ENCODE results near the gene DENND5A.
"Not testable (repeated sequence)": the region's sequence is repeated elsewhere in the genome, so short reads cannot be mapped to it uniquely, and the experiment has no call there.

DENND5A gene

DNA sequence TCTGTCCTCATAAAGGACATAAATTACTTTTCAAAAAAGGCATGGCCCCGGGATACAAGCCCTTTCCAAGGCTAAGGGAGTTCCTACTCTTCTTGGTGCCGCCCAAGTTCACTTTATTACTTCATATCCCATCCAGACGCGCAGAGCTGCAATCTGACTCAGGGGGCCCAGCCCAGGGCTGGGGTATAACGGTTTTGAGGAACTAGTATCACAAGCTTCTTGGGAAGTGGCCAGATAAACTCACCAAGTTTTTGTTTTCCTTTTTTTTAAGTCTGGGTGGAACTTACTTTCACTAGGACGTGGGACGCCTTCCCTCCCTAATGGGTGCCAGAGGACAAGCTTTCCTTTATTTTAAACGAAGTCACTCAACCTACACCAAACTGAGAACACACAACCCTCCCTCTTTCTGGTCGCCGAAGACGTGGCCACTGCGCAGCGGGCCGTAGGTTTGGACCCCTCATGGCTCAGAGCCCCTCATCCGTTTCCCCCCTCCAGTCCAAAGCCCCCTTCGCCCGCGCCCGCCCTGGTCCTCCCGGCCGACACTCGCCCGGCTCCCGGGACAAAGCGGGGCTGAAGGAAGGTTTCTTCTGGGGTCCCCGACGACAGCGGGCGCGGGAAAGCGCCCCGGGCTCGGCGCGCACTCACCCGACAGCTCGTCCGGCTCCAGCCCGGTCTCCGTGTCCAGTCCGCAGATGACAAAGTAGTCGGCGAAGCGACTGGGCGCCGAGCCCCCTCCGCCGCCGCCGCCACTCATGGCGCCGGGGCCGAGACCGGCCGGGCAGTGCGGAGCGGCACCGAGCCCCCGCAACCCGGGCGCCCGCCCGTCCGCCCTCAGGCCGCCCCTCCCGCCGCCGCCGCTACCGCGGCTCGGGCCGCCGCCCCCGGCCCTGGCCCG is 587 bp downstream of the DENND5A start:
- DNase-seq, result peak; percentile 95 to 97

GRCh38 chr11:9263840-9264315 is 1.3 kb downstream of the DENND5A start:
- no peak for DNase-seq

- not testable (repeated sequence) for DNase-seq
These were observed 4.4 kb downstream of the DENND5A start for GRCh38 chr11:9260838-9261146.

- no peak for DNase-seq
These were observed 4.9 kb downstream of the DENND5A start for GRCh38 chr11:9259981-9260837.

- DNase-seq, result not testable (repeated sequence)
These were observed 6.9 kb downstream of the DENND5A start for GRCh38 chr11:9258279-9258678.

DNA sequence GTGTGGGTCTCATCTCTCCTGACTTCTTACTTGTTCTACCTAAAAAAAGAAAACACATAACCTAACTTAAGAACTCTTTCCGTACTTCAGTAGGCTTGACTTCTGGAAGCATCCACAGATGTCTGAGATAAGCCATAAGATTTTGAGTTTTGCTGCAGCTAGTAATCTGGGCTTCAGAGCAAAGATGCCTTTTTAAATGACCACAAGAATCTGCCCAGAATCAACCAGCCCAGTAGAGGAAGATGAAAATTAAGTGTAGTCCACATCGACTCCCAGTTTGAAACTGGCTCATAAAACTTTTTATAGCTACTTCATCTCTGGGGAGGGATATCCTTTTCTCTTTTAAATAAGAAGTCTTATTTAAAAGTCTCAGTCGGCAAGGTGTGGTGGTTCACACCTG is 10.7 kb downstream of the DENND5A start:
- no peak for DNase-seq

DNA sequence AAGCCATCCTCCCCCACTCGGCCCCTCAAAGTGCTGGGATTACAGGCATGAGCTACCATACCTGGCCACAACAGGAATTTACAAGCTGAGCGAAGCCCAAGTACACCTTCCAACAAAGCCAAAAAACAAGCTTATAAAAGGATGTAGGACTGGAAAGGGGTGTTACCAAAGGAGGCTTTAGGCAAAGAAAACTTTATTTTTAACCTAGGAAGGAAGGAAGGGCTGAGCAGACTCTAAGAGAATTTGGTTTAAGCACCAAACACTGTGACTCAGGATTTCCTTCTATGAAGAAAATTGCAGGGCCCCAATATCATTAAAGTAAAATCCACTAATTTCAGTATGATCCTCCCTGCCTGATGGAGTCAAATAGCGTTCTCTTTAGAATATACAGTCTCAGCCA is 12.1 kb downstream of the DENND5A start:
- DNase-seq, result peak; percentile 50 to 58

- DNase-seq, result no peak
These were observed 13.8 kb downstream of the DENND5A start for GRCh38 chr11:9251311-9251710.

- peak; percentile 55 to 78 for DNase-seq
These were observed 15.0 kb downstream of the DENND5A start for GRCh38 chr11:9250139-9250582.

GRCh38 chr11:9249252-9249651 is 15.9 kb downstream of the DENND5A start:
- no peak for DNase-seq

GRCh38 chr11:9247863-9248262 is 17.3 kb downstream of the DENND5A start:
- DNase-seq, result no peak

GRCh38 chr11:9236242-9236641 is 28.9 kb downstream of the DENND5A start:
- DNase-seq, result not testable (repeated sequence)

GRCh38 chr11:9232482-9232881 is 32.7 kb downstream of the DENND5A start:
- DNase-seq, result no peak

GRCh38 chr11:9231848-9232177 is 33.3 kb downstream of the DENND5A start:
- peak; percentile 54 to 67 for DNase-seq

DNA sequence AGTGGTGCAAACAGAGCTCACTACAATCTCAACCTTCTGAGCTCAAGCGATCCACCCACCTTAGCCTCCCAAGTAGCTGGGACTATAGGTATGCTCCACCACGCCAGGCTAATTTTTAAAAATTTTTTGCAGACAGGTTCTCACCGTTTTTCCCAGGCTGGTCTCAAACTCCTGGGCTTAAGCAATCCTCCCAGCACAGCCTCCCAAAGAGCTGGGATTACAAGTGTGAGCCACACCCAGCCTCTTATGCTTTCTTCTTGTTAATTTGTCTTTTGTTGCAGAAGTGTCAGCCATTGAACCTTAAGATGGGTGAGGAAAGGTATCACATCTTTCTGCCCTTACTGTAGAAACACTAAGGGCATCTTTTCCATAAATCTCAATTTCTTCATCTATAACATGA is 34.9 kb downstream of the DENND5A start:
- DNase-seq, result no peak

DNA sequence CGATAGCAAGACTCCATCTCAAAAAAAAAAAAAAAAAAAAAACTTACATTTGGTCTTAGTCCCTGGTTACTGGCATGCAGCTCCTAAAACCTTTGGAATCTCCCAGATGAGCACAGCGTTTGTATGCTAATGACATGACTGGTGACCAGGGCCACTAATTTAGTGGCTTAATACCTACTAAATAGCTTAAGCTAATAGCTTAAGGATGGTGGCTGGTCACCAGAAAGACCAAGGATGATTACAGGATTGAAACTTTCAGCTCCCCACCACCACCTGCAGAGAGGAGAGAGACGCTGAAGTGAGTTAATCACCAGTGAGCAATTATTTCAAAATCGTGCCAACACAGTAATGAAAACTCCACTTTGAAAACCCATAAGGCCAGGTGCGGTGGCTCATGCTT is 37.1 kb downstream of the DENND5A start:
- DNase-seq, result no peak

GRCh38 chr11:9225748-9226298 is 39.3 kb downstream of the DENND5A start:
- no peak for DNase-seq

DNA sequence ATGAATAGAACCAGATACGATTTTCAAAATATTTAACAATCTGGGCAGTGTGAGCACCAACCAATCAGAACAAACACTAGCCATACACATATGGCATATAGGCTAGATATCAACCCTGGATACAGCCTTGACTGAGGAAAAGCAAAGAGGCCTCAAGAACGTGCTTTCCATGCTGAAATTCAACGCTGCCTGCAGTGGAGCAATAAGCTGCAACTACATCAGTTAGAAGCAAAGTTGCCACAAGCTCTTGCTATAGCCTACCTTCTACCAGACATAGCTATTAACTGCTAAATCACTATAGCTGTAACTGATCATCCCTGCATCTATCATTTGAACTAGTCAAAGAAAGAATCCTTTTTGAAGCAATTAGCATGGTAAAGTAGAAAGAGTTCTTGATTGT is 42.5 kb downstream of the DENND5A start:
- DNase-seq, result no peak

DNA sequence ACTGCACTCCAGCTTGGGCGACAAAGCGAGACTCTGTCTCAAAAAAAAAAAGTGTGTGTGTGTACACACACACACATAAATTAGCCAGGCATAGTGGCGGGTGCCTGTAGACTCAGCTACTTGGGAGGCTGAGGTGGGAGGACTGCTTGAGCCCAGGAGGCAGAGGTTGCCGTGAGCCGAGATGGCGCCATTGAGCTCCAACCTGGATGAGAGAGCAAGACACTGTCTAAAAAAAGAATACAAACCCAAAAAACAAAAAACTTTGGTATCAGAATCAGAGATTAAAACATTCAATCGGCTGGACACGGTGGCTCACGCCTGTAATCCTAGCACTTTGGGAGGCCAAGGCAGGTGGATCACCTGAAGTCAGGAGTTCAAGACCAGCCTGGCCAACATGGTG is 44.3 kb downstream of the DENND5A start:
- DNase-seq, result not testable (repeated sequence)

- no peak for DNase-seq
These were observed 45.6 kb downstream of the DENND5A start for GRCh38 chr11:9219572-9219971.

DNA sequence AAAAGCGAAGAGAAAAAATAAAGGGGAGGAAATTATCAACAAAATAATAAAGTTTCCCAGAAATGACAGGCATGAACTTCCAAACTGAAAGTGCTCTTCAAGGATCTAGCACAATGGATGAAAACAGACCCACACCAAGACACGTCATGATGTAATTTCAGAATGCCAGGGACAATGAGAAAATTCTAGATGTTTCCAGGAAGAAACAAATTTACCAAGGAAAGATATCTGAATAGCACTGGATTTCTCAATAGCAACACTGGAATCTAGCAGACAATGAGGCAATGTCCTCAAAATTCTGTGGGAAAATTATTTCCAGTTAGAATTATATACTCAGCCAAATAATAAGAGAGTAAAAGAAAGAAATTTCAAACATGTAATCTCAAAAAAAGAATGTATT is 46.0 kb downstream of the DENND5A start:
- no peak for DNase-seq

DNA sequence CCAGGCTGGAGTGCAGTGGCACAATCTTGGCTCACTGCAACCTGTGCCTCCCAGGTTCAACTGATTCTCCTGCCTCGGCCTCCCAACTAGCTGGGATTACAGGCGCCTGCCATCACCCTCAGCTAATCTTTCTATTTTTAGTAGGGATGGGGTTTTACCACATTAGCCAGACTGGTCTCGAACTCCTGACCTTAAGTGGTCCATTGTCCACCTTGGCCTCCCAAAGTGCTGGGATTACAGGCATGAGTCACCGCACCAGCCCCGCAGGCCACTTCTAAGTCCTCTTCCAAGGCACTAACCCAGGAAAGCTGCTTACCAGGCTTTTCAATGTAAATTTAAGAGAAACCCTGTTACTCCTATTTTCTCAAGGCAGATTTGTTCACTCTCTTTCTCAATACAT is 50.4 kb downstream of the DENND5A start:
- no peak for DNase-seq

DNA sequence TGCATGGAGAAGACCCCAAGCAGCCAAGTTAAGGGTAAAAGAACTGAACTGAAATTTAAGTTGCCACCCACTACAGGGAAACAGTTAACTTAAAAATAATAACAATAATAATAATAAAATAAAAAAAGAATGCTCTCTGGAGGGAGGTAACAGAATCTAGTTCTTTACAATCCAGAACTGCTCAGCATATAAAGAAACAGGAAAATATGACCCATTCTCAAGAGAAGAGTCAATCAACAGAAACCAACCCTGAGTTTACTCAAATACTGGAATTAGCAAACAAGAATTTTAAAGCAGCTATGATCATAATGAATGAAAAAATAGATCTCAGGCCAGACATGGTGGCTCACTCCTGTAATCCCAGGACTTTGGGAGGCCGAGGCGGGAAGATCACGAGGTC is 53.8 kb downstream of the DENND5A start:
- DNase-seq, result no peak

DNA sequence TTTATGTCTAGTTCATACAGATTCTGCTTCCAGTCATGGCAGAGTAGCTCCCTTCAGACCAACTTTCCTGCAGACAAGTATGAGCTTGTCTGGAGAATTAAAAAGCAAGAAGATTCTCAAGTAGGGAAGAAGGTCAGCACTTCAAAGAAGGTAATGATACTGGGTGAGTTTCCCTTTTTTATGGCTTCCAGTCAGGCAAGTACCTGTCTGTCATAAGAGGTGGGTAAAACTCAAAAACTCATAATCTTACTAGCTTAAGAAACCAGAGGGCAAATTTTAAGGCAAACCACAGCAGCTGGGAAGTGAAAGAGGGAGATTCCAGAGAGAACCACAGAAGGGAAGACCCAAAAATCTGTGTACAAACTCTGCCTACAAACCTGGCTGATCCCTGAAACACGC is 54.2 kb downstream of the DENND5A start:
- no peak for DNase-seq
